ENCODE results near the gene MADD. TPM values are rescaled to one million over a fixed set of nuclear protein-coding genes. Genes with fewer than 3 reads are reported as not detected.
A peak's percentile ranks its signal among the peaks of the same experiment; 100 is the strongest.

The MADD gene
- total and polyA plus RNA-seq, 10 of the 15 experiments (the other 5 are each of a cell fraction or from before 2014, with no cell fraction given), result 0.47 to 35.4 (median 17.6) TPM

DNA sequence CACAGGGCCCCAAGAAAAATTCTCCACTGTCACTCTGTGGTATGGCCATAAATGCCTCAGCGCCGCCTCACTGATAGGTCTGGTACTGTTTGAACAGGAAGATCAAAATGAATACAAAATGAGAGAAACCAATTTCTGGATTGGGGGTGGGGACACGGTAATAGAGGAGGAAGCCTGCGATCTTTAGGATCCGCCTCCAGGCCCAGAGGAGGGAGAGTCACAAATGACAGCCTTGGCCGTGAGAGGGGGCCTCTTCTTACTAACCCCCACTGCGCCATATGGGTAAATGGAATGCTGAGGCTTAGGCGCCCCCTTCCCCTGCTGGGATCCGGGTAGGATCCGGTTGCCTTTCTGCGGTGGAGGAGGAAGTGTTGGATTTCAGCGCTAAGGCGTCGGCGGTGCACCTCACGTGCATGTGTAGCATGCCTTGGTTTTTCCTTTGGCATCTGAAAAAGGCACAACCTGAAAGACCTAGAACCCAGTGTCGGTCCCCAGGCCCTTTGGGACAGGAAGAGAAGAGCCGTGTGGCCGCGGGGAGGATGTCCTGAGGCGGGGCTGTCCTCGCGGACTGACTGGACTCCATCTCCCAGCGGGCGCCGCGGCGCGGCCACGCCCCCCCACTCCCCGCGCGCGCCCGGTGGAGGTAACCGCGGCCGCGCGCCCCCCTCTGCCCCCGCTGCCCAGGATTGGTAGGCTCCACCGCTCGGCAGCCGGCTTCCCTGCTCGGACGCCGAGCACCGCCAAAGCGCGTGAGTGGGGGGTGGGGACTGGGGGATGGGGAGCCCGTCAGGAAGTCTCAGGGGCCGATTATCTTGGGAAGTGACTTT, 718 bp upstream of the MADD start (continued):
- TF ChIP-seq, protein P1, sequence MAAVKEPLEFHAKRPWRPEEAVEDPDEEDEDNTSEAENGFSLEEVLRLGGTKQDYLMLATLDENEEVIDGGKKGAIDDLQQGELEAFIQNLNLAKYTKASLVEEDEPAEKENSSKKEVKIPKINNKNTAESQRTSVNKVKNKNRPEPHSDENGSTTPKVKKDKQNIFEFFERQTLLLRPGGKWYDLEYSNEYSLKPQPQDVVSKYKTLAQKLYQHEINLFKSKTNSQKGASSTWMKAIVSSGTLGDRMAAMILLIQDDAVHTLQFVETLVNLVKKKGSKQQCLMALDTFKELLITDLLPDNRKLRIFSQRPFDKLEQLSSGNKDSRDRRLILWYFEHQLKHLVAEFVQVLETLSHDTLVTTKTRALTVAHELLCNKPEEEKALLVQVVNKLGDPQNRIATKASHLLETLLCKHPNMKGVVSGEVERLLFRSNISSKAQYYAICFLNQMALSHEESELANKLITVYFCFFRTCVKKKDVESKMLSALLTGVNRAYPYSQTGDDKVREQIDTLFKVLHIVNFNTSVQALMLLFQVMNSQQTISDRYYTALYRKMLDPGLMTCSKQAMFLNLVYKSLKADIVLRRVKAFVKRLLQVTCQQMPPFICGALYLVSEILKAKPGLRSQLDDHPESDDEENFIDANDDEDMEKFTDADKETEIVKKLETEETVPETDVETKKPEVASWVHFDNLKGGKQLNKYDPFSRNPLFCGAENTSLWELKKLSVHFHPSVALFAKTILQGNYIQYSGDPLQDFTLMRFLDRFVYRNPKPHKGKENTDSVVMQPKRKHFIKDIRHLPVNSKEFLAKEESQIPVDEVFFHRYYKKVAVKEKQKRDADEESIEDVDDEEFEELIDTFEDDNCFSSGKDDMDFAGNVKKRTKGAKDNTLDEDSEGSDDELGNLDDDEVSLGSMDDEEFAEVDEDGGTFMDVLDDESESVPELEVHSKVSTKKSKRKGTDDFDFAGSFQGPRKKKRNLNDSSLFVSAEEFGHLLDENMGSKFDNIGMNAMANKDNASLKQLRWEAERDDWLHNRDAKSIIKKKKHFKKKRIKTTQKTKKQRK (IDR thresholded peaks at IDR 0.05; ENCODE audit: low read depth, low read length), result no peak
- TF ChIP-seq NR2F1 (conservative IDR thresholded peaks at IDR 0.05) (no peak), NR2C2 (IDR thresholded peaks at IDR 0.05; ENCODE audit: borderline replicate concordance, control insufficient read depth, insufficient read length, low read depth) (no peak), BHLHE40 (IDR thresholded peaks at IDR 0.05; ENCODE audit: borderline replicate concordance in 1 of 2, low read depth in 2 of 2, low read length in 1 of 2) (peak; percentile 90 to 95), BMI1 (IDR thresholded peaks at IDR 0.05; ENCODE audit: borderline replicate concordance) (no peak), EP300 (IDR thresholded peaks at IDR 0.05; ENCODE audit: borderline replicate concordance in 1 of 2, control insufficient read depth in 1 of 2, low read depth in 2 of 2, low read length in 2 of 2) (0 out of 4 replicates have a peak, but pooled peaks of 1 of the 2 experiments have one; percentile 18), PAX8 (IDR thresholded peaks at IDR 0.05) (no peak), NFIC (IDR thresholded peaks at IDR 0.05; ENCODE audit: low read depth, low read length) (no peak), ZZZ3 (IDR thresholded peaks at IDR 0.05; ENCODE audit: control insufficient read depth, insufficient read length, low read depth) (no peak), CBFB (IDR thresholded peaks at IDR 0.05; ENCODE audit: low read depth) (peak; percentile 52; the same call in 1 of the 2 replicates), KAT2A (conservative IDR thresholded peaks at IDR 0.05; ENCODE audit: control insufficient read depth, low read depth, low read length) (no peak), POLR2A (IDR thresholded peaks at IDR 0.05; ENCODE audit: low read depth, low read length) (peak; percentile 14), POU2F2 (IDR thresholded peaks at IDR 0.05; ENCODE audit: borderline replicate concordance, low read depth, low read length) (no peak)
- TF ChIP-seq, protein P2, sequence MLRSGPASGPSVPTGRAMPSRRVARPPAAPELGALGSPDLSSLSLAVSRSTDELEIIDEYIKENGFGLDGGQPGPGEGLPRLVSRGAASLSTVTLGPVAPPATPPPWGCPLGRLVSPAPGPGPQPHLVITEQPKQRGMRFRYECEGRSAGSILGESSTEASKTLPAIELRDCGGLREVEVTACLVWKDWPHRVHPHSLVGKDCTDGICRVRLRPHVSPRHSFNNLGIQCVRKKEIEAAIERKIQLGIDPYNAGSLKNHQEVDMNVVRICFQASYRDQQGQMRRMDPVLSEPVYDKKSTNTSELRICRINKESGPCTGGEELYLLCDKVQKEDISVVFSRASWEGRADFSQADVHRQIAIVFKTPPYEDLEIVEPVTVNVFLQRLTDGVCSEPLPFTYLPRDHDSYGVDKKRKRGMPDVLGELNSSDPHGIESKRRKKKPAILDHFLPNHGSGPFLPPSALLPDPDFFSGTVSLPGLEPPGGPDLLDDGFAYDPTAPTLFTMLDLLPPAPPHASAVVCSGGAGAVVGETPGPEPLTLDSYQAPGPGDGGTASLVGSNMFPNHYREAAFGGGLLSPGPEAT (IDR thresholded peaks at IDR 0.05; ENCODE audit: low read depth), result peak; percentile 60
- TF ChIP-seq, protein P3, sequence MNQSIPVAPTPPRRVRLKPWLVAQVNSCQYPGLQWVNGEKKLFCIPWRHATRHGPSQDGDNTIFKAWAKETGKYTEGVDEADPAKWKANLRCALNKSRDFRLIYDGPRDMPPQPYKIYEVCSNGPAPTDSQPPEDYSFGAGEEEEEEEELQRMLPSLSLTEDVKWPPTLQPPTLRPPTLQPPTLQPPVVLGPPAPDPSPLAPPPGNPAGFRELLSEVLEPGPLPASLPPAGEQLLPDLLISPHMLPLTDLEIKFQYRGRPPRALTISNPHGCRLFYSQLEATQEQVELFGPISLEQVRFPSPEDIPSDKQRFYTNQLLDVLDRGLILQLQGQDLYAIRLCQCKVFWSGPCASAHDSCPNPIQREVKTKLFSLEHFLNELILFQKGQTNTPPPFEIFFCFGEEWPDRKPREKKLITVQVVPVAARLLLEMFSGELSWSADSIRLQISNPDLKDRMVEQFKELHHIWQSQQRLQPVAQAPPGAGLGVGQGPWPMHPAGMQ (IDR thresholded peaks at IDR 0.05; ENCODE audit: borderline replicate concordance), result no peak
- TF ChIP-seq, protein P4, sequence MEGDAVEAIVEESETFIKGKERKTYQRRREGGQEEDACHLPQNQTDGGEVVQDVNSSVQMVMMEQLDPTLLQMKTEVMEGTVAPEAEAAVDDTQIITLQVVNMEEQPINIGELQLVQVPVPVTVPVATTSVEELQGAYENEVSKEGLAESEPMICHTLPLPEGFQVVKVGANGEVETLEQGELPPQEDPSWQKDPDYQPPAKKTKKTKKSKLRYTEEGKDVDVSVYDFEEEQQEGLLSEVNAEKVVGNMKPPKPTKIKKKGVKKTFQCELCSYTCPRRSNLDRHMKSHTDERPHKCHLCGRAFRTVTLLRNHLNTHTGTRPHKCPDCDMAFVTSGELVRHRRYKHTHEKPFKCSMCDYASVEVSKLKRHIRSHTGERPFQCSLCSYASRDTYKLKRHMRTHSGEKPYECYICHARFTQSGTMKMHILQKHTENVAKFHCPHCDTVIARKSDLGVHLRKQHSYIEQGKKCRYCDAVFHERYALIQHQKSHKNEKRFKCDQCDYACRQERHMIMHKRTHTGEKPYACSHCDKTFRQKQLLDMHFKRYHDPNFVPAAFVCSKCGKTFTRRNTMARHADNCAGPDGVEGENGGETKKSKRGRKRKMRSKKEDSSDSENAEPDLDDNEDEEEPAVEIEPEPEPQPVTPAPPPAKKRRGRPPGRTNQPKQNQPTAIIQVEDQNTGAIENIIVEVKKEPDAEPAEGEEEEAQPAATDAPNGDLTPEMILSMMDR (IDR thresholded peaks at IDR 0.05 in 2 of 3, conservative IDR thresholded peaks at IDR 0.05 in 1 of 3; ENCODE audit: control insufficient read depth in 2 of 3, extremely low read depth in 1 of 3, insufficient read depth in 1 of 3, low read depth in 3 of 3, low read length in 3 of 3), result 0 out of 6 replicates have a peak, but pooled peaks of 1 of the 3 experiments have one; percentile 20
- TF ChIP-seq, protein P5, sequence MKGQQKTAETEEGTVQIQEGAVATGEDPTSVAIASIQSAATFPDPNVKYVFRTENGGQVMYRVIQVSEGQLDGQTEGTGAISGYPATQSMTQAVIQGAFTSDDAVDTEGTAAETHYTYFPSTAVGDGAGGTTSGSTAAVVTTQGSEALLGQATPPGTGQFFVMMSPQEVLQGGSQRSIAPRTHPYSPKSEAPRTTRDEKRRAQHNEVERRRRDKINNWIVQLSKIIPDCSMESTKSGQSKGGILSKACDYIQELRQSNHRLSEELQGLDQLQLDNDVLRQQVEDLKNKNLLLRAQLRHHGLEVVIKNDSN (IDR thresholded peaks at IDR 0.05; ENCODE audit: borderline replicate concordance, extremely low read length, insufficient read depth, low read depth, low read length), result no peak

All from GM12878 (cell line).